ENCODE results near the gene MCCD1. TPM values are rescaled to one million over a fixed set of nuclear protein-coding genes. Genes with fewer than 3 reads are reported as not detected.

MCCD1 gene
- total RNA-seq, 1 experiment from 2014 or later: not detected

DNA sequence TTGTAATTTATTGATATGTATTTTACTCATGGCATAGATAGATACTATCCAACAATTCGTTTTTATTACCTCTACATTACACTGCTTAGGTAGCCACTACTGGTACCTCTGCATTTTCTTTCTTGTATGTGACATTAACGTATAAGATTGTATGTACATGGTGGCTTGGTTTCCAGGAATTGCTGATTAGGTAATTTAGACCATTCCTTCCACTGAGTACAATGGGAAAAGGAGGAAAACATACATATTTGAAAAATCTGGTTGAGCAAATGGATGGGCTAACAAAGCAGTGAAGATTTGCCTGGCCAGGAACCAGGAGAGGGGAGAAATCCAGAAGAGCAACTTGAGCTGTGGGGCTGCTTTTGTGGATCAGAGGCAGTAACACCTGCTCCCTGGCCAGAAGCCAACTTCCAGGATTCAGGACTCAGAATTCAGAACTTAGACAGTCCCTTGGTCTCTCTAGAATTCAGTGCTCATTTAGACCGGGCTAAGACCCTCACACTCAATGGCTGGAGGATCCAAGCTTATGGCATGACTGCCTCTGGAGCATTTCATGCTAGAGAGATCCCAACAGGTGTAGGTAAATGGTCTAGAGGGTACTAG lies 48.7 kb upstream of the MCCD1 start:
- H3K27me3 ChIP-seq (ENCODE audit: low read length): no peaks in the 10 kb centered on the region
- no peaks in the 10 kb centered on the region for H3K9me3 ChIP-seq (ENCODE audit: low read length)
- TF ChIP-seq, protein P1, sequence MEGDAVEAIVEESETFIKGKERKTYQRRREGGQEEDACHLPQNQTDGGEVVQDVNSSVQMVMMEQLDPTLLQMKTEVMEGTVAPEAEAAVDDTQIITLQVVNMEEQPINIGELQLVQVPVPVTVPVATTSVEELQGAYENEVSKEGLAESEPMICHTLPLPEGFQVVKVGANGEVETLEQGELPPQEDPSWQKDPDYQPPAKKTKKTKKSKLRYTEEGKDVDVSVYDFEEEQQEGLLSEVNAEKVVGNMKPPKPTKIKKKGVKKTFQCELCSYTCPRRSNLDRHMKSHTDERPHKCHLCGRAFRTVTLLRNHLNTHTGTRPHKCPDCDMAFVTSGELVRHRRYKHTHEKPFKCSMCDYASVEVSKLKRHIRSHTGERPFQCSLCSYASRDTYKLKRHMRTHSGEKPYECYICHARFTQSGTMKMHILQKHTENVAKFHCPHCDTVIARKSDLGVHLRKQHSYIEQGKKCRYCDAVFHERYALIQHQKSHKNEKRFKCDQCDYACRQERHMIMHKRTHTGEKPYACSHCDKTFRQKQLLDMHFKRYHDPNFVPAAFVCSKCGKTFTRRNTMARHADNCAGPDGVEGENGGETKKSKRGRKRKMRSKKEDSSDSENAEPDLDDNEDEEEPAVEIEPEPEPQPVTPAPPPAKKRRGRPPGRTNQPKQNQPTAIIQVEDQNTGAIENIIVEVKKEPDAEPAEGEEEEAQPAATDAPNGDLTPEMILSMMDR (conservative IDR thresholded peaks at IDR 0.05; ENCODE audit: low read depth, low read length): no peak
- no peak for TF ChIP-seq EZH2 (IDR thresholded peaks at IDR 0.05; ENCODE audit: low read length, unreplicated experiment)
- TF ChIP-seq EZH2phosphoT487 (IDR thresholded peaks at IDR 0.05; ENCODE audit: borderline replicate concordance, low read length): no peak
- ChIA-PET POLR2A (ENCODE audit: unreplicated experiment) (no interaction called here), CTCF (no interaction called here)
- DNase-seq (no peak), ATAC-seq (no peak)
- no peak overlapping the region for H3K9ac ChIP-seq (ENCODE audit: low read length)
- no TSS peak for BruUV-seq (replicated peaks)
- no peaks in the 10 kb centered on the region for H4K20me1 ChIP-seq (ENCODE audit: low read length)
- no peak overlapping the region for H3K4me2 ChIP-seq (ENCODE audit: low read length)
- intact Hi-C loops (cut with micrococcal nuclease): no loop called here
- peaks cover 2% of the 10 kb centered on the region for H3K4me1 ChIP-seq (ENCODE audit: insufficient read depth, low read length)
- H3K79me2 ChIP-seq (ENCODE audit: low read length): no peaks in the 10 kb centered on the region
- H2AFZ ChIP-seq (ENCODE audit: low read length): no peak overlapping the region
- H3F3A ChIP-seq (ENCODE audit: low read length, unreplicated experiment): no peaks in the 10 kb centered on the region
- H3K36me3 ChIP-seq (ENCODE audit: low read depth, low read length): no peaks in the 10 kb centered on the region
- H3K4me3 ChIP-seq (ENCODE audit: low read length): no peak overlapping the region
- no peak overlapping the region for H3K27ac ChIP-seq (ENCODE audit: low read length)
- H3K9me2 ChIP-seq (replicated peaks; ENCODE audit: low read length): no peaks in the 10 kb centered on the region

DNA sequence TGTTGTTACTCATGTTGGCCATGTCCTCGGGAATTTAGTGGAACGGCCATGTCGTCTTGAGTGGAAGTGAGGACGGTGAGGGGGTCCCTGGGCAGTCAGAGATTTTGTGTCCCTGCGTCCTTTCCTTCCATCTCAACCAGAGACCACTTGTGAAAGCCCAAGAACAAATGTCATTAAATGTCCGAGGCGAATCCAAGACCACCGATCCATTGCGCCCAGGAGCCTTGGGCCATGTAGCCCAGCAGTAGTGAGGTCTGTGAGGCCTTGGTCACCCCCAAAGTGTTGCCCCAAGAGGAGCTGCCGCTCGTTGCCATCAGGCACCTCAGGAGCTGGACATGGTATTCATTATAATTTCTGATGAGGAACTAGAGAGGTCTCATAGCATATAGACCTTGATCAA lies 48.2 kb upstream of the MCCD1 start:
- no peak overlapping the region for H3K9ac ChIP-seq (ENCODE audit: low read length)
- no peaks in the 10 kb centered on the region for H4K20me1 ChIP-seq (ENCODE audit: low read length)
- CTCF ChIA-PET: no interaction called here
- no peak overlapping the region for H3K4me3 ChIP-seq (ENCODE audit: low read length)
- peaks cover 4% of the 10 kb centered on the region; the same call in 1 of the 2 replicates for H3K4me1 ChIP-seq (ENCODE audit: insufficient read depth, low read length)
- DNase-seq (no peak), ATAC-seq (no peak)
- no peak overlapping the region for H3K4me2 ChIP-seq (ENCODE audit: low read length)
- H3K9me2 ChIP-seq (replicated peaks; ENCODE audit: low read length): no peaks in the 10 kb centered on the region
- no peaks in the 10 kb centered on the region for H3K36me3 ChIP-seq (ENCODE audit: low read depth, low read length)
- no TSS peak for BruUV-seq (replicated peaks)
- no peak overlapping the region for H3K27ac ChIP-seq (ENCODE audit: low read length)
- H3F3A ChIP-seq (ENCODE audit: low read length, unreplicated experiment): no peaks in the 10 kb centered on the region
- no peaks in the 10 kb centered on the region for H3K79me2 ChIP-seq (ENCODE audit: low read length)
- POLR2A ChIA-PET (ENCODE audit: unreplicated experiment): no interaction called here
- H2AFZ ChIP-seq (ENCODE audit: low read length): no peak overlapping the region
- TF ChIP-seq, protein P1 (conservative IDR thresholded peaks at IDR 0.05; ENCODE audit: low read depth, low read length): no peak
- no peak for TF ChIP-seq EZH2phosphoT487 (IDR thresholded peaks at IDR 0.05; ENCODE audit: borderline replicate concordance, low read length)
- no peak for TF ChIP-seq EZH2 (IDR thresholded peaks at IDR 0.05; ENCODE audit: low read length, unreplicated experiment)
- intact Hi-C loops (cut with micrococcal nuclease): no loop called here
- H3K27me3 ChIP-seq (ENCODE audit: low read length): no peaks in the 10 kb centered on the region
- H3K9me3 ChIP-seq (ENCODE audit: low read length): no peaks in the 10 kb centered on the region

DNA sequence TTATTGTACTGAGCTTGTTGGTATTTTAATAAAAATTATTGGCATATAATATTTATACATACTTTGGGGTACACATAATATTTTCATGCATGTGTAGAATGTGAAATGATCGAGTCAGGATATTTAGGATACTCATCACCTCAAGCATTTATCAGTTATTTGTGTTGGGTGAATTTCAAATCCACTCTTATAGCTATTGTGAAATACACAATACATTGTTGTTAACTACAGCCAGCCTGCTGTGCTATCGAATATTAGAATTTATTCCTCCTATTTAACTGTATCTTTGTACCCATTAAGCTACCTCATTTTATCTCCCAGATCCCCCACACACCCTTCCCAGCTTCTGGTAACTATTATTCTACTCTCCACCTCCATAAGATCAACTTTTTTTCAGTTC lies 45.4 kb upstream of the MCCD1 start:
- Histone ChIP-seq H3K4me2 (ENCODE audit: low read length) (no peak overlapping the region), H3K27ac (ENCODE audit: low read length) (no peak overlapping the region), H3K79me2 (ENCODE audit: low read length) (no peaks in the 10 kb centered on the region), H3K27me3 (ENCODE audit: low read length) (no peaks in the 10 kb centered on the region), H3K4me3 (ENCODE audit: low read length) (no peak overlapping the region), H3K4me1 (ENCODE audit: insufficient read depth, low read length) (peaks cover 4% of the 10 kb centered on the region; the same call in 1 of the 2 replicates), H3K36me3 (ENCODE audit: low read depth, low read length) (no peaks in the 10 kb centered on the region), H3K9me2 (replicated peaks; ENCODE audit: low read length) (no peaks in the 10 kb centered on the region), H3K9ac (ENCODE audit: low read length) (no peak overlapping the region), H4K20me1 (ENCODE audit: low read length) (no peaks in the 10 kb centered on the region), H3K9me3 (ENCODE audit: low read length) (no peaks in the 10 kb centered on the region), H2AFZ (ENCODE audit: low read length) (no peak overlapping the region), H3F3A (ENCODE audit: low read length, unreplicated experiment) (no peaks in the 10 kb centered on the region)
- no peak for ATAC-seq
- intact Hi-C loops (cut with micrococcal nuclease): no loop called here
- BruUV-seq (replicated peaks): no TSS peak
- CTCF ChIA-PET: no interaction called here
- no peak for TF ChIP-seq EZH2 (IDR thresholded peaks at IDR 0.05; ENCODE audit: low read length, unreplicated experiment)
- TF ChIP-seq, protein P1 (conservative IDR thresholded peaks at IDR 0.05; ENCODE audit: low read depth, low read length): no peak
- POLR2A ChIA-PET (ENCODE audit: unreplicated experiment): no interaction called here
- no peak for DNase-seq
